Kidney tubule cell (primary cell): Measurements from ENCODE around the gene HAUS1.
"Not testable (repeated sequence)": the region's sequence is repeated elsewhere in the genome, so short reads cannot be mapped to it uniquely, and the experiment has no call there.

Source experiments
- DNase-seq: peaks from one replicate; pipeline ENCODE4 v3.0.0-alpha.2; 2018; ENCODE audit warnings: low spot score

Gene HAUS1

GRCh38 chr18:46104128-46104911 is at the start of gene HAUS1:
TSS of gene HAUS1 (plus strand) at chr18:46104385. CDS start at chr18:46104412, 27 bp downstream.
- DNase-seq: peak; percentile 90

DNA sequence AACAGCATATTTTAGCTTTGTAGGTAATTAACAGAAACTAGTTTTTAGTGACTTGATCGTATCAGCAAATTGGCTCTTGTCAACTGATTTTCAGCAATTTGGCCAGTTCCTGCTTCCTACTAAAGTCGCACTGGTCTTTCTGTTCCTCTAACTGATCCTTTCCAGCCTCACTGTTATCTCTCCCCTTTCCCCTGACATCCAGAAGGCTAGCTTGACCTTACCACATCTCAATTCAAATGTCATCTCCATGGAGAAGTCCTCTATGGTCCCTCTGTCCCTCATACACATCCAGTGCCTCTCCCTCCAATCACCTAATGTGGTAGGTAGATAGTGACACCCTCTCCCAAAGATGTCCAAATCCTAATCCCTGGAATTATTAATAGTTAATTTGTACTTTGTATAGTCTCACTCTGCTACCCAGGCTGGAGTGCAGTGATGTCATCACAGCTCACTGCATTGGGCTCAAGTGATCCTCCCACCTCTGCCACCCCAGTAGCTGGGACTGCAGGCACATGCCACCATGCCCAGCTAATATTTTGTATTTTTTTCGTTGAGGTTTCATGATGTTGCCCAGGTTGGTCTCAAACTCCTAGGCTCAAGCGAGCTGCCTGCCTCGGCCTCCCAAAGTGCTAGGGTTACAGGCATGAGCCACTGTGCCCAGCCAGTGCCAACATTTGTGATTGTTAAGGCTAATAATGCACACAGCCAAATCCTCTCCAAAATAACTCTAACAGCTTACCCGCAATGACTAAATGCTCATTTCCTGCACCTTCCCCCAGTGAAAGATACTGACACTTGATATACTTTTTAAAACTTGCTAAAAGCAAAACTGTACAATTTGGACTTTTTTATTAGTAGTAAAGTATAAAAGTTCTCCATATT is 49.0 kb upstream of the HAUS1 start:
- DNase-seq: no peak

- DNase-seq: no peak
Observed at GRCh38 chr18:46055838-46056230, 48.4 kb upstream of the HAUS1 start.

- no peak for DNase-seq
Observed at GRCh38 chr18:46060359-46060841, 43.8 kb upstream of the HAUS1 start.

DNA sequence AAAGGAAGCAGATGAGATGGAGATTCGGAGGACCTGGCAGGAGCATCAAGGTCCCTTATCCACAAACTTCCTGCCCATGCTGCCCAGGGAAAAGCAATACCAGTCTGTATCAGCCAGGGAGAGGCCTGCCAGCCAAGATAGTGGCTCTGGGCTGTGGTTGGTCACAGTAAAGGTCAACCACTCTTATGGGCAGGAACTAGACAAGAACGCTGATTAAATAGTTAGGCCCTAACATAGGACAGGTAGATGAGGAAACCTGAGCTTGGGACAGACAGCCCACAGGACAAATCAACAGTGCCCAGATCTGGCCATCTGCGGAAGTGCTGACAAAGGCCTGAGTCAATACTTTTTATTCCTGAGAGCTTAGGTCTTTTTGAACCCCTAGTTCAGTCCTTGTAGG is 42.8 kb upstream of the HAUS1 start:
- DNase-seq: no peak

DNA sequence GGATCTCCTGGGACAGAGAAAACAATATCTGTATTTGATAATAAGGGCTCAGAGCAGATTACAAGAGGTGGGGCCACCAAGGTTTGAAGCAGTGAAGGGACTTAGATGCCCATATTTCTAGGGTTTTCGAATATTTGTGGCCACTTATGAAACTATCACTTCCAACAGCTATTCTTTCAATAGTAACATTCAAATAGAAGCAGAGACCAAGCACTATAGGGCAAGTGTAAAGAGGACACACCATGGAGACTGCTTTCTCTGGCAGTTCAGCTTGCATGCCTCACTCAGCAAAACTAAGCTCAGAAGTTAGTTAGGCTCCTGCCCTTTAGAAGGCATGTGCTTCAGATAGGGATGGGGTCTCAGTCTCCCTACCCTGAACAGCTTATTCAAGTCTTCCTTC is 42.4 kb upstream of the HAUS1 start:
- DNase-seq: no peak

DNA sequence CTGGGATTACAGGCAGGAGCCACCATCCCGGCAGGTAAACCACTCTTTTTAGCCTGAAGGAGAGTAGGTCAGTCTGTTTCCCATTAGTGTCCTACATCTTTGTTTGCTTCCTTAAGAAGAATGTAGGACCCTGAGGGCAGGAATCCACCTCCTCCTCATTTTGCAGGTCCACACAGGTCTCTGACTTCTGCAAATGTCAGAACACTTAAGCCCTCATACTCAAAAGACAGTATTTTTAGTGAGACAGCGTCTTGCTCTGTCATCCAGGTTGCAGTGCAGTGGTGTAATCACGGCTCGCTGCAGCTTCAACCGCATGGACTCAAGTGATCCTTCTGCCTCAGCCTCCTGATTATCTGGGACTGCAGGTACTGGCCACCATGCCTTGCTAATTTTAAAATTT is 41.4 kb upstream of the HAUS1 start:
- no peak for DNase-seq

DNA sequence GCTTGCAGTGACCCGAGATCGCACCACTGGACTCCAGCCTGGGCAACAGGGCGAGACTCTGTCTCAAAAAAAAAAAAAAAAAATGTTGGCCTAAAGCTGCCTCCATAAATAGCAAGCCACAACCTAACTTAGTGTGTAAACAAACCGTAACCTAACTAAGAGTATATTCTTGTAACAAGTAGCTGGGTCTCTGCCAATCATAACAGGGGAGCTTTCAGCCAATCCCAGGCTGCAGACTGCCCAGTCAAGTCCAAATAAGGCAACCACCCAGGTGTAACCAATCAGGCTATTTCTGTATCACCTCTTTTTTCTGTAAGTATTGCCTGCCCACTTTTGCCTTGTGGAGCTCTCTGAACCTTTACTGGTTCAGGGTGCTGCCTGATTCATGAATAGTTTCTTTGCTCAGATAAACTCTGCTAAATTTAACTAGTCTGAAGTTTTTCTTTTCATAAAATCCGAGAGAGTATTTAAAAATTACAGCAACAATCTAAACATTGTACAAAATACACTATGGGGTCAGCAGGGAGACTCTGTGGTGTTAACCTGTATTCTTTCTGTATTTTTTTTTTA is 36.7 kb upstream of the HAUS1 start:
- DNase-seq: peak; percentile 48

GRCh38 chr18:46068763-46069162 is 35.4 kb upstream of the HAUS1 start:
- DNase-seq: peak; percentile 35

GRCh38 chr18:46069524-46069923 is 34.7 kb upstream of the HAUS1 start:
- peak; percentile 65 for DNase-seq

DNA sequence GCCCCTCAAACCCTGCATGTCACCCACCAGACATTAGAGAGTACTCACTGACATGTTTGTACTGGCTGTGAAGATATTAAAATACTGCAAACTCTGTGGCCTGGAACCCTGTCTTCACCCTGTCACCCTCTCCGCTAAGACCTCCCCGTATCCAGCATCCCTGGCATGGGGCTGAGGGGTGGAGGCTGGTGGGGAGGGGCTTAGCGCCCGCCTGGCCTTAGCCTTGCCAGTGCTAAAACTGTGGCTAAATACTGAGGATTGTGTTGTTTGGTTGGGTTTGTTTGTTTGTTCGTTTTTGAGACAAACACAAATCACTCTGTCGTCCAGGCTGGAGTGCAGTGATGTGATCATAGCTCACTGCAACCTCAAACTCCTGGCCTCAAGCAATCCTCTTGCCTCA is 34.0 kb upstream of the HAUS1 start:
- DNase-seq: no peak

DNA sequence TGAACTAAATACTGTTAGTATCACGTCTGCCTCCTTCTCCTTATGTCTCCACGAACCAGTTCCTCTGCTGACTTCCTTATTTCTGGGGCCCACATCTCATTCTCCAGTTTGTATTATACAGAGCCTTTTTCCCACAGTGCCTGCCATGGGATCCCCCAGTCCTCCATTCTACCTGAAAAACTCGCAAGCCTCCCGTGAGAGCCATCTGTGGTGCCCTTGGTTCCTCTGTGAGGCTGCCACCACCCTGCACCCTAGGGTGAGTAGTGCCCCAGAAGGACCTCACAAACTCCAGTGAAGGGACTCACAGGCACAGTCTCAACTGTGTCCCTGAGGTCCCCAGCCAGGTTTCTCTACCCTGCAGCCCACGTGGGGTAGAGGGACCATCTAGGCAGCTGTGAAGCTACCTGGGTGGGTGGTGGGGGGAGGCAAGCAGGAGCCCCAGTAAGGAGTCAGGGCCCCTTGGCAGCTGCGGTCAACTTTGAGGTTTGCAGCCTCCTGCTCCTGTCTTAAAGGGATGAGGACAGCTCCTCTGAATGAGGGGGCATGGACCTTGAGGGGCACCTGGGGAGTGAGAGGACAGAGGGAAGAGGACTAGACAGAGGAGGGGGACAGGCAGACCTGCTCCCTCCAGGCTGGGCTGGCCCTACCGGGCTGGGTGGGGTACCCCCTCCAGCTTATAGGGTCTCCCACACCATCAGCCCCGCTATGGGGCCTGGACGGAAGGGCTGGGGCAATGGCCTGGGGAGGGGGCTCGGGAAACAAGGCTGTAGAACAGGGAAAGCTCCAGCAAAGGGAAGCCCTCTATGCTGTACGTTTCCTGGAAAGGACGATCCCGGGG is 33.2 kb upstream of the HAUS1 start:
- DNase-seq: no peak

DNA sequence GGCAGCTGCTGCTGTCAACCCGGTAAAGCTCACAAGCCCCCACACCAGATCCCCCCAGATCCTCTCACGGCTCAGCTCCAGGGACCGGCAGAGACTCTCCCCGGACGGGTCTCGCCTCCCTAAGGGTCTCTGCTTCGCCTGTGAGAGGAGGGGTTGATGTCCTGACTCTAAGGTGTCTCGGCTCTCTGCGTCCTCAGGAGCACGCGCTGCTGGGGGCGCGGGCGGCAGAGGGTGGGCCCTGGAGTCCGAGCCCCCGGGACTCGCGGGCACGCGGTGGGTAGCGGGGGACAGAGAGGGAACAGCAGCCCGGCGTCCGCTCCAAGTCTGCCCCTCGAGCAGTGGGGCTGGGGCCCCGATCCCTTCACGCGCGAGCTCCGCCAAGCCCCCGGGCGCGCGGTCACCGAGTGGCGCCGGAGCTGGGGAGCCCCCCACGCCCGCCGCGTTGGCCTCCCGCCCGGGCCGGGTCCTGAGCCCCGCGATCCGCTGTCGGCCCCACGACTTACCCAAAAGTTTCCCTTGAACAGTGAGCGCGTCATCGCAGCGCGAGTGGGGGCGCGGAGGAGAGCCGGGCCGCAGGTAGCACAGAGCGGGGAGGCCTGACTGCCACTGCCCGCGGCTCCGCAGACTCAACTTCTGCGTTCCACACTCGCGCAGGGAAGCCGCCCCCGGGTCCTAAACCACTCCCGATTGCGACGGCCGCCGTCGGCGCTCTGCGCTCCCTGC is 32.4 kb upstream of the HAUS1 start, which contains the start of gene PSTPIP2:
PSTPIP2 (minus strand) TSS at position 608 of the 723 bp plus-strand sequence; CDS start at position 536, 72 bp downstream.
- DNase-seq: peak; percentile 69

DNA sequence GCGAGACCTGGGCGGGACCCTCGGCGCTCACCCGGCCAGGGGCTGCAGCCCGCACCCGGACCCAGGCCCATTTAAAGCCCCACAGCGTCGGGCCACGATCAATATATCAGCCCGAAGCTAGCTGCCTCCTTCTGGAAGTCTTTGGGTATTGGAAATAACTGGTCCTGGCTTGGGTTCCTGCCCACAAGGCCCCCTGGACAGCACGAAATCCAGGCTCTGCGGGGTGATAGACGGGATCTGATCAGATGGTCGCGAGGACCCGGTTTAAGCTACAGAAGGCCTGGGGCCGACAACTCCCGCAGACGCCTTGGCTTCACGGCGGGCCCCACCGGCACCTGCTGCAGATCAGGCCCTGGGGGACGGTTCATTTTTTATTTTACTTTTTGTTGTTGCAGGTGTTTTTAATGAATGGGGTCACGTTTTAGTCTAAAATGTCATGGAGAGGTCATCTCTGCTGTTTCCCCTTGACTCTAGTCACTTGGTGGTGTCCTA is 31.8 kb upstream of the HAUS1 start:
- no peak for DNase-seq

- no peak for DNase-seq
Observed at GRCh38 chr18:46072959-46073358, 31.2 kb upstream of the HAUS1 start.

- DNase-seq: peak; percentile 75
Observed at GRCh38 chr18:46073474-46074331, 30.5 kb upstream of the HAUS1 start.

DNA sequence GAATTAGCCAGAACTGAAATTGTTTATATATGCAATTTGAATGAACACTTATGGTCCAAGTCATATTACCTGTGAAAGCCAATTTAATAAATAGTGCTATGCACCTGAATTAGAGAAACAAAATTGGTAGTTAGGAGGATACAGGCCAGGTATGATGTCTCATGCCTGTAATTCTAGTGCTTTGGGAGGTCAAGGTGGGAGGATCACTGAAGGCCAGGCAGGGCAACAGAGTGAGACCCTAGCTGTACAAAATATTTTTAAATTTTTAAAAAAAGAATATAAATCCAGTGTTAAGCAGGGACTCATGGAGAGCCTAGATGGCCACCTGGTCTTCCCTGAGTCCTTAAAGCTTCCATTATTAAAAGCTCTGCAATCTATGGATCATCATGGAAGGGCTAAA is 24.8 kb upstream of the HAUS1 start:
- no peak for DNase-seq

- DNase-seq: no peak
Observed at GRCh38 chr18:46080156-46080555, 24.0 kb upstream of the HAUS1 start.

DNA sequence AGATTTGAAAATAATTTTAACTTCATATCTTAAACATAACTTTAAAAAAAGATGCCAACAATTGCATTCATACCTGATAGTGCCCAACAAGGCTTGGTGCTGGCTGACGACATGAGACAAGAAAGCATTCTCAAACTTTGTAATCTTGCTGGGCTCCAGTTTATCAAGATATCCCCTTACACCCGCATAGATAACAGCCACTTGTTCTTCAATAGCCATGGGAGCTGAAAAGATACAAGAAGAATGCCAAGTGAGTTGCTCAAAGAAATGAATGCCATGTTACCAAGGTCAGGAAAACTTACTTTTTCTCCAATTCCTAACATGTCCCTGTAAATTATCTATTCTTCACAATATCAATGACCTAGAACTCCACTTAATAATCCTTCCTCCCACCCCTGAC is 19.8 kb upstream of the HAUS1 start:
- DNase-seq: no peak

GRCh38 chr18:46088501-46088900 is 15.7 kb upstream of the HAUS1 start:
- not testable (repeated sequence) for DNase-seq
